HL-60 (cell line): ENCODE results near the gene SIPA1L3.

Experiments used
- TF ChIP-seq, protein P1 (sequence below): IDR thresholded peaks from one replicate; pipeline ENCODE4 v1.5.1; 2011; ENCODE audit warnings: low read length, control low read depth, inconsistent platforms; ENCODE audit not compliant: insufficient read depth
- TF ChIP-seq, protein P2 (sequence below): IDR thresholded peaks from 2 replicates; pipeline ENCODE4 v1.6.1; 2012; ENCODE audit warnings: low read depth; ENCODE audit not compliant: insufficient replicate concordance

DNA sequence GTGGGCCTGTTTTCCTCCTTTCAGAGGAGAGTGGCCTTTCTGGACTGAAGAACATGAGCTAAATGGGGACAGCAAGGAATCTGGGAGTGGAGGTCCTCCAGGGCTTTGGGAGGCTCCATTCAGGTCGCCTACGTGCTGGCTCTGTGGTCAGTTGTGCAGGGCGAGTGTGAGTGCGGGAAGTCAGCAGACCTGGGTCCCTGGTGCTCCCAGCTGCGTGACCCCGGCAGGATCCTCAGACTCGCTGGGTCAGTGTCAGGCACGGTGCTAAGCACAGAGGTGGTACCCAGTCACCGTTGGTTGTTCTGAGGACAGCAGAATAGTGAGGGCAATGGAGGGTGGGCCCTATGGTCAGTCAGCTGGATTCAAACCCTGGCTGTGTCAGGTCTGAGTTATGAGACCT, 85.8 kb downstream of the SIPA1L3 start:
- TF ChIP-seq, protein P1, sequence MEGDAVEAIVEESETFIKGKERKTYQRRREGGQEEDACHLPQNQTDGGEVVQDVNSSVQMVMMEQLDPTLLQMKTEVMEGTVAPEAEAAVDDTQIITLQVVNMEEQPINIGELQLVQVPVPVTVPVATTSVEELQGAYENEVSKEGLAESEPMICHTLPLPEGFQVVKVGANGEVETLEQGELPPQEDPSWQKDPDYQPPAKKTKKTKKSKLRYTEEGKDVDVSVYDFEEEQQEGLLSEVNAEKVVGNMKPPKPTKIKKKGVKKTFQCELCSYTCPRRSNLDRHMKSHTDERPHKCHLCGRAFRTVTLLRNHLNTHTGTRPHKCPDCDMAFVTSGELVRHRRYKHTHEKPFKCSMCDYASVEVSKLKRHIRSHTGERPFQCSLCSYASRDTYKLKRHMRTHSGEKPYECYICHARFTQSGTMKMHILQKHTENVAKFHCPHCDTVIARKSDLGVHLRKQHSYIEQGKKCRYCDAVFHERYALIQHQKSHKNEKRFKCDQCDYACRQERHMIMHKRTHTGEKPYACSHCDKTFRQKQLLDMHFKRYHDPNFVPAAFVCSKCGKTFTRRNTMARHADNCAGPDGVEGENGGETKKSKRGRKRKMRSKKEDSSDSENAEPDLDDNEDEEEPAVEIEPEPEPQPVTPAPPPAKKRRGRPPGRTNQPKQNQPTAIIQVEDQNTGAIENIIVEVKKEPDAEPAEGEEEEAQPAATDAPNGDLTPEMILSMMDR, result no peak
- TF ChIP-seq, protein P2, sequence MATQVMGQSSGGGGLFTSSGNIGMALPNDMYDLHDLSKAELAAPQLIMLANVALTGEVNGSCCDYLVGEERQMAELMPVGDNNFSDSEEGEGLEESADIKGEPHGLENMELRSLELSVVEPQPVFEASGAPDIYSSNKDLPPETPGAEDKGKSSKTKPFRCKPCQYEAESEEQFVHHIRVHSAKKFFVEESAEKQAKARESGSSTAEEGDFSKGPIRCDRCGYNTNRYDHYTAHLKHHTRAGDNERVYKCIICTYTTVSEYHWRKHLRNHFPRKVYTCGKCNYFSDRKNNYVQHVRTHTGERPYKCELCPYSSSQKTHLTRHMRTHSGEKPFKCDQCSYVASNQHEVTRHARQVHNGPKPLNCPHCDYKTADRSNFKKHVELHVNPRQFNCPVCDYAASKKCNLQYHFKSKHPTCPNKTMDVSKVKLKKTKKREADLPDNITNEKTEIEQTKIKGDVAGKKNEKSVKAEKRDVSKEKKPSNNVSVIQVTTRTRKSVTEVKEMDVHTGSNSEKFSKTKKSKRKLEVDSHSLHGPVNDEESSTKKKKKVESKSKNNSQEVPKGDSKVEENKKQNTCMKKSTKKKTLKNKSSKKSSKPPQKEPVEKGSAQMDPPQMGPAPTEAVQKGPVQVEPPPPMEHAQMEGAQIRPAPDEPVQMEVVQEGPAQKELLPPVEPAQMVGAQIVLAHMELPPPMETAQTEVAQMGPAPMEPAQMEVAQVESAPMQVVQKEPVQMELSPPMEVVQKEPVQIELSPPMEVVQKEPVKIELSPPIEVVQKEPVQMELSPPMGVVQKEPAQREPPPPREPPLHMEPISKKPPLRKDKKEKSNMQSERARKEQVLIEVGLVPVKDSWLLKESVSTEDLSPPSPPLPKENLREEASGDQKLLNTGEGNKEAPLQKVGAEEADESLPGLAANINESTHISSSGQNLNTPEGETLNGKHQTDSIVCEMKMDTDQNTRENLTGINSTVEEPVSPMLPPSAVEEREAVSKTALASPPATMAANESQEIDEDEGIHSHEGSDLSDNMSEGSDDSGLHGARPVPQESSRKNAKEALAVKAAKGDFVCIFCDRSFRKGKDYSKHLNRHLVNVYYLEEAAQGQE, result no peak
